Stimulated activated CD8-positive, alpha-beta memory T cell treated with anti-CD3 and anti-CD28 coated beads, Interleukin-7, amount 100 ng/mL, for 4 hours (primary cell): ENCODE results near the gene TPST1.
"Not testable (repeated sequence)": the region's sequence is repeated elsewhere in the genome, so short reads cannot be mapped to it uniquely, and the experiment has no call there.

Experiments used
- DNase-seq, 2 donors: peaks; one replicate each; pipeline ENCODE4 v3.0.0-alpha.2; 2020; ENCODE audit warnings: low read depth in 2 of 2

TPST1 gene

DNA sequence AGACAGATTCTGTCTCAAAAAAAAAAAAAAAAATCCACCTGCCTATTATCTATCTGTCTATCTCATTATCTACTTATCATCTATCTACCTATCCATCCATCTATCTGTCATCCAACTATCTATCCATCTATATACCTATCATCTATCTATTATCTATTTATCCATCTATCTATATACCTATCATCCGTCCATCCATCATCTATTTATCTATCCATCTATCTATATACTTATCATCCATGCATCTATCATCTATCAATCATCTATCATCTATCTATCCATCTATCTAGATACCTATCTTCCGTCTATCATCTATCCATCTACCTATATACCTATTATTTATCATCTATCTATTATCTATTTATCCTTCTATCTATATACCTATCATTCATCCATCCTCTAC is 16.5 kb upstream of the TPST1 start:
- no peak for DNase-seq

DNA sequence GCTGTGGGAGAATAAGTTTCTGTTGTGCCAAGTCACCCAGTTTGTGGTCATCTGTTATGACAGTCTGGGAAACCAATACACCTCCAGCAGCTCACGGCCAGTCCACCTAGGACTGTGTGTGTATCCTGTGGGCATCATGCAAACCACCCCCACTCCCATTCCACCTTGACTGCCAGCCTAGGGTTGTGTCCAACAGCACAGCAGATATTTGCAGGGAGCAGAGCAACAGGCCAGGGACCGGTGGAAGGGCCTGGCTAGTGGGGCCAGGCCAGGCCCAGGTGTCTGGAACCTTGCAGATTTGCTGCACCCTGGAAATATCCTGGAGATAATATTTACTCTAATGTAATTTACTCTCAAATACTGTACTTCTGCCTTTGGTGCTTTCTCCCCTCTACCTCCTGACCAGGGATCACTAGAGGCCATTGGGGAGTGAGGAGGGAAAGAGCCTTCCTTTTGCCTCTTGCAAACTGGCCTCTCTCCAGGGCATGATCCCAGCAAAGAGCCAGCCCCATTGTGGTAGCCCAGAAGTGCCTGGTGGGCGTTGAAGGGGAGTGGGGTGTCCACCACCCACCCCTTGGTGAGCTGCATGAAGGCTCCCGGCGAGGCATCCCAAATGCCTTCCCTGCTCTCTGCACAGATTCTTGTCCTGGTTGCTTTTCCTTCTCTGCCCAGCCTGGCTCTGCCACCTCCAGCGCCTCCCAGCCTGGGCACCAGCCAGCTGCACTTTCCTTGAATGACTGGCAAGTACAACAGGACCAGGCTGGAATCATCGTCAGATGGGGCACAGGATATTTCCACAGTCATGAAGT is 15.2 kb upstream of the TPST1 start:
- DNase-seq, result no peak

DNA sequence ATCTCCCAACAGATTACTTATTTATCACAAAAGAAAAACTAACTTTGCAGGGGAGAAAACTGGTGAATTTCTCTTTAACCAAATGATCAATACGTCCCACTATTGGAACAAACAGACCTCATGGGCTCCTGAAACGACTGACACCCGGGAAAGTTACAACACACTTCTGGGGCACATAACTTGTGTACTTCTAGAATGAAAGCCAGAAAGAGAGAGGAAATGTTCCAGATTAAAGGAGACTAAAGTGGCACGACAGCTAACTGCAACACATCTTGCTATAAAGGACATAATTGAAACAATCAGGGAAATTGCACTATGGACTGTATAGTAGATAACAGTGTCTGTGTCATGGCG is 14.7 kb upstream of the TPST1 start:
- no peak for DNase-seq

DNA sequence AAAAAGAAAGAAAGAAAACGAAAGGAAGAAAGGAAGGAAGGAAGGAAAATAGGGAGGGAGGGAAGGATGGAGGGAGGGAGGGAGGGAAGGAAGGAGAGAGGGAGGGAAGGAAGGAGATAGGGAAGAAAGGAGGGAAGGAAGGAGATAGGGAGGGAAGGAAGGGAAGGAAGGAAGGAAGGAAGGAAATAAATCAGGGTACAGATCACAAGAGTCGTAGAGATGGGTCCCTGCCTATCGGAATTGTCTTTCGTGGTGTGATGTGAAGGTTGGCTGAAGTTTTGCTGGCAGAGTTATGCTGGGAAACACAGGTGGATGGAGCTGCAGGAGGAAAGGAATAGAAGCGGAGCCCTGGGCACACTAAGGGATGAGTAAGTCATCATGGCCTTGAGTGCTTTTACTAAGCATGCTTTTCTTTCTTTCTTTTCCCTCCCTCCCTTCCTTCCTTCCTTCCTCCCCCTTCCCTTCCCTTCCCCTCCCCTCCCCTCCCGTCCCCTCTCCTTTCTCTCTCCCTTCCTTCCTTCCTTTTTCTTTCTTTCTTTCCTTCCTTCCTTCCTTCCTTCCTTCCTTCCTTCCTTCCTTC is 11.9 kb upstream of the TPST1 start:
- DNase-seq, result no peak

DNA sequence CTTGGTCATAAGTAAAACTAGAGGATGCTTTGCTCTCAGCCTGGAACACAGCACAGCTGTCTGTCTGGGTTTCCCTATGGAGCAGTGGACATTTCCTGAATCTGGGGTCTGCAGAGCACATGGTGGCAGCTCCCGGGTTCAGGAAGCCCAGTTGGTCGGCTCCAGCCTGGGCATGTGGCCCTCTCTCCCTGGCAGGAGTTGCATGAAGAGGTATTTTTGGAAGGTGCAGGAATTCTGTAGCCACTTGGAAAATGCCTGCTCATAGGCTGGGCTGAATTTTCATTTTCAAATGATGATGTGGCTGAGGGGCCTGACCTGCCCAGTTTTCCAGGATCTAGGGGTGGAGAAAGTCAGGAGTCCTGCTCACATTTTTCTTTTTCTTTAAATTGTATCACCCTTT is 6.7 kb upstream of the TPST1 start:
- DNase-seq, result no peak

DNA sequence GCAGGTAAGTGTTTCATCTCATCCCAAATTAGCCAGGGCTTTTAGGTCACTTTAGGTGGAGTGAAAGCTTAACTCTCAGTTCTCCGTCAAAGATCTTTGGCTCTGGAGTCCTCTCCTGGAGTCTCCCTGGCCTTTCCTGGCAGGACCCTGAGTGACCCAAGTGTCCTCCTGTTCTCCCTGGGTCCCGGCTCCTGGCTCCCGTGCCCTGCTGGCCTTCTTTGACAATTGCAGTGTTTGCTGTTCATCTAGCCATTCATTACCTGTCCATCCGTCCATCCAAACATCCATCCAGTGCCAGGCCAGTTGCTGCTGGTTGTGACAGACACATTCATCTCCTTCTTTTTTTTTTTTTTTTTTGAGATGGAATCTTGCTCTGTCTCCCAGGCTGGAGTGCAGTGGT is 6.2 kb upstream of the TPST1 start:
- DNase-seq, result no peak

DNA sequence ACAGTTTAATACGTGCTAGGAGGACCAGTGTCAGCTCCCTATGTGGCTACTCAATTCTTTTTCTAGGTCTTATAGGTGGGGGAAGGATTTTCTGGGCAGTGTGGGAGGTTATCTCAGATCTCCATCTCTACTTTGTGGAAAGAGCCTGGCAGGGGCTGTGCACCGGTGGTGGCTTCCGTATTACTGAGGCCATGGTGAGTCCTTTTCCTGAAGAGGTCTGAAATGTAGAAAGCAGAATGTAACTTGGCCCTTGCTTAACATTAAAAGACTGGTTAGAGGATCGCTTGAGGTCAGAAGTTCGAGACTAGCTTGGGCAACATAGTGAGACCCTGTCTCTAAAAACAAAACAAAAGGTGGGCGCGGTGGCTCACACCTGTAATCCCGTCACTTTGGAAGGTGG is 2.7 kb upstream of the TPST1 start:
- DNase-seq, result no peak

DNA sequence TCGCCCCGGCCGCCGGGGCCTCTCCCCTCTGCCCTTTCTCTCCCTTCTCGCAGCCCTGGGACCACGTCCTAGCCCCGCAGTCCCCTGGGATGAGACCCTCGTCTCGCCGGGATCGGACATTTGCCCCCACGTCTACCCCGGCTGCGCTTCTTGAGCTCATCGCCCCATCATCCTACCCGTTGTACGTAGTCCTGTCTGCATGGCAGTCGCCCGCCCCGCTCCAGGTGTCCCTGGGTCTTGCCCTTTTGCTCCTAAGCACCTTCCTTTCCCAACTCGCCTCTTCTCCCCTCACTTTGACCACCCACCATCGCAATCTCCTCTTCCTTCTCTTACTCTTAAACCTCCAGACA is 582 bp downstream of the TPST1 start:
- no peak for DNase-seq

DNA sequence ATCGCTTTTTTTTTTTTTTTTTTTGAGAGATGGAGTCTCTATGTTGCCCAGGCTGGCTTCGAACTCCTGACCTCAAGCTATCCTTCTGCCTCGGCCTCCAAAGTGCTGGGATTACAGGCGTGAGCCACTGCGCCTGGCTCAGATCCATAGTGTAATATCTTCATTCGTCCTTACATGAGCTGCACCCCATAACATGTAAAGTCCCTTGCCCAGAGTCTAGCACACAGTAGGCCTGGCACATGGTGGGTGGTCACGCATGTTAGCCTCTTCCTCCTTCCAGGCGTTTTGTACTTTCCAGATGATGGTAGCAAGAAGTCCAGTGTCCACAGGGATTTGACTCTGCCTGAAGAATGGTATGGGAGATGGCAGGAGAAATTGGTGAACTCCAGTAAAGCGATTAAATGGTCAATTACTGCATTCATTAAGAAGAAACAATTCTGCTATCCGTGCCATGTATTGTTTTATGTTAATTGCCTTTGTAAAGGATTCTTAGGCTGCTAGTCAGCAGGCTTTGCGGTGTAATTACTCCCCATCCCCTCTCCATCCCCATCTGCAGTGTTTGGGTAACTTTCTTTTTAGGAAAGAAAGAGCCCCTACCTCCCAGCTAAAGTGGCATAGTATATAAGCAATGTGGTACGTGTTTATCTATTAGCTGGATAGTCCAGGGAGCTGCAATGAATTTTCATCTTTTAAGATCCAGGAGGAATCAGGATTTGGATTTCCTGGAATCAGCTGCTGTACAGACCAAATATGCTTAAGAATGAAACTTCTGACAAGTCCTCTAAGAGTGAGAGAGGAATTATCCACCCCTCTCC is 1.2 kb downstream of the TPST1 start:
- no peak for DNase-seq

DNA sequence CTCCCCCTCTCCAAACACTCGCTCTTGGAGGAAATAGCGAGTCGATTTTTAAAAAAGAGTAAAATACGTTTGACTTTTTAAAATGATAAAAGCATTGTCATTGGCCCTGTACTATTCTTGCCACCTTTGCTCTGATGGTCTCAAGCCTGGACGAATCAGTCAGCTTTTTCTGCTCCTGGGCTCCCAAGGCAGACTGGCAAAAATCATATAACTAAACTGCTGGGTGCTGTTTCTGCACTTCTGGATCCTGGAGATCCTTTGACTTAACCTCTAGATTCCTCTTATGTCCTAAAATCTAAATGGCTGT is 1.8 kb downstream of the TPST1 start:
- no peak for DNase-seq

DNA sequence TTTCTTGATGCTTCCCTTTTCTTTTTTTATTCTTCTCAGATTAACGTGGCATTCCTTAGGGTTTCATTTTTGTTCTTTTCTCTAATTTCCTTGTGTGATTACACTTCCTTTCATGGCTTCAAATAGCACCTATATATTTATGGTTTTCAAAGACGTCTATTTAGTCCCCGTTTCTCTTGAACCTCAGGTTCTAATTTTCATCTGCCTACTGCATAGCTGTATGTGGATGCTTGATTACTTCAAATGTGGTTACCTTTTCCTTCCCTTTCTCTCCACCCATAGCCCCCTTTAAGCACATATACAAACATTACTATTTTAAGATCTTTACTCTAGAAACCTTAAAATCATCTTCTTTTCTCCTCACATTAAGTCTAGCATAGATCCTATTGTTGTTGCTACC is 2.4 kb downstream of the TPST1 start:
- DNase-seq, result no peak

DNA sequence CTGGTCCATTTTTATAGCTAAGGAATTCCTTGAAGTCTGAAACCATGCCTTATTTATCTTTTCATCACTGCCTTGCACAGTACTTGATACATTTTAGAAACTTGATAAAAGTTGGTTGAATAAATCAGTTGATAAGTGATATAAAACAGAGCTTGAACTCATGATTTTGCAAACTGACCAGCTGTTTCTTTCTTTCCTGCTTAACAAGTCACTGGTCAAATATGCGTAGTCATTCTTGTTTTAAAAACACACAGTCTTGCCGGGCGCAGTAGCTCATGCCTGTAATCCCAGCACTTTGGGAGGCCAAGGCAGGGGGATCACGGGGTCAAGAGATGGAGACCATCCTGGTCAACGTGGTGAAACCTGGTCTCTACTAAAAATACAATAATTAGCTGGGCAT is 6.3 kb downstream of the TPST1 start:
- no peak for DNase-seq

DNA sequence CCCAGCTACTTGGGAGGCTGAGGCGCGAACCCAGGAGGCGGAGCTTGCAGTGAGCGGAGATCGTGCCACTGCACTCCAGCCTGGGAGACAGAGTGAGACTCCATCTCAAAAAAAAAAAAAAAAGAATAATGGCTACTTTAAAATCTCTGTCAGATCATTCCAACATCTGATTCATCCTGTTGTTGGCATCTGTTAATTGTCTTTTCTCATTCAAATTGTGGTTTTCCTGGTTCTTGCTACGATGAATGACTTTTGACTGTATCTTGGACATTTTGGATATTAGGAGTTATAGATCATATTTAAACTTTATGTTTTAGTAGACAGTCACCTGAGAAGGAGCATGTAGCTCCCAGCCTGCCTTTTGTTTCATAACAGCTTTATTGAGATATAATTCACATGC is 8.5 kb downstream of the TPST1 start:
- no peak for DNase-seq

DNA sequence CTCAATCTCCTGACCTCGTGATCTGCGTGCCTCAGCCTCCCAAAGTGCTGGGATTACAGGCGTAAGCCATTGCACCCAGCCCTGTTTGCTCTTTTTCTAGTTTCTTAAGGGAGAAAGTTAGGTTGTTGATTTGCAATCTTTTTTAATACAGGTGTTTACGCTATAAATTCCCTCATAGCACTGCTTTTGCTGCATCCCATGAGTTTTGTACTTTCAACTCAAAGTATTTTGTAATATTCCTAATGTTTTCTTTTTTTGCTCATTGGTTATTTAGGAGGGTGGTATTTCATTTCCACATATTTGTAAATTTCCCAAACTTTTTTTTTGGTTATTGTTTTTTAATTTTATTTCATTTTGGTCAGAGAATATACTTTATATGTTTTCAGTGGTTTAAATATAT is 11.6 kb downstream of the TPST1 start:
- no peak for DNase-seq

DNA sequence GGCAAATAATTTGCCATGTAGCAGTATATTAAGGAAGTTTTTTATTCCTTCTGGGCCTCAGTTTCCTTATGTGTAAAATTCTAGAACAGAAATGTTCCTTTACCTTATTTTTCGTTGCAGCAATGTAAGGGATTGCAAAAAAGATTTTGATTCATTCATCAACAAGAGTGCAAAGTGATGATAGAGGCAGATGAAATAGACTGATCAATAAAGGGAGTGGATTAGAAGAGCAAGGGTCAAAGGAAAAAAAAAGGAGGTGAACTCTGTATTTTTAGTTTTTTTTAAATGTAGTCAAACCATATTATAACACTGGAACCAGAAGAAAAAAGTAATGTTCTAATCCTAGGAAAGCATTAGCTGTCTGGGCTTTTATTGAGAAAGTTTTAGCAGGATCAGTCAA is 14.7 kb downstream of the TPST1 start:
- DNase-seq, result no peak

DNA sequence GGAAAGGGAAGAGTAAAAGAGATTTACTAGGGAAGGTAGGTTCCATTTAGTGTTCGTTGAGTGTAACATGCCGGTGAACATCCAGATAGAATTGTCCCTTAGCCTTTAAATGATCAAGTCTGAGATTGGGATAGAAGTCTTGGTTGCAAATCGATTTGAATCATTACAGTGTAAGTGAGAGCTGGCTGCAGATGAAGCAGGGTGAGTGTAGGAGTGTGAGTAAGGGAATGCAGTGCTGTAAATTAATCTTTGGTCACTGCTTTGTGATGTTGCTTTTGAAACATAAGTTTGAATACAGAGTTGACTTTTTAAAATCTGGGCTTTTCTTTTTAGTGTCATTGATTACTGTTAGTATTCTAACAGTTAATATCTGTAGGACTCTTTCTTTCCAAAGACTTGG is 16.3 kb downstream of the TPST1 start:
- DNase-seq, result no peak

DNA sequence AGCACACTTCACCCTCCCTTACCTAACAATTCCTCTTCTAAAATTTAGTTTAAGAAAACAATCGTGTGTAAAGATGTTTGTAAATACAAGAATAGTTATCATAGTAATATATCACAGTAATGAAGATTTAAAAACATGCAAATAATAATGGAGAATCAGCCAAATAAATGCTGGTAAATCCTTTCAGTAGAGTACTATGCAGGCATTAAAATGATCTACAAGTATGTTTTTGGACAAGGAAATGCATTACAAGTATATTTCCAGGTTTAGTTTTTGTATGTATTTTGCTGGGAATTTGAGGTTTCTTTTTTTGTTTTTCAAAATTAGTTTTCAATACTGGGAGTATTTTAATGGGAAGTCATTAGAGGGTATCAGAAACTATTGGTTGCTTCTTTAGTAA is 22.7 kb downstream of the TPST1 start:
- no peak for DNase-seq

DNA sequence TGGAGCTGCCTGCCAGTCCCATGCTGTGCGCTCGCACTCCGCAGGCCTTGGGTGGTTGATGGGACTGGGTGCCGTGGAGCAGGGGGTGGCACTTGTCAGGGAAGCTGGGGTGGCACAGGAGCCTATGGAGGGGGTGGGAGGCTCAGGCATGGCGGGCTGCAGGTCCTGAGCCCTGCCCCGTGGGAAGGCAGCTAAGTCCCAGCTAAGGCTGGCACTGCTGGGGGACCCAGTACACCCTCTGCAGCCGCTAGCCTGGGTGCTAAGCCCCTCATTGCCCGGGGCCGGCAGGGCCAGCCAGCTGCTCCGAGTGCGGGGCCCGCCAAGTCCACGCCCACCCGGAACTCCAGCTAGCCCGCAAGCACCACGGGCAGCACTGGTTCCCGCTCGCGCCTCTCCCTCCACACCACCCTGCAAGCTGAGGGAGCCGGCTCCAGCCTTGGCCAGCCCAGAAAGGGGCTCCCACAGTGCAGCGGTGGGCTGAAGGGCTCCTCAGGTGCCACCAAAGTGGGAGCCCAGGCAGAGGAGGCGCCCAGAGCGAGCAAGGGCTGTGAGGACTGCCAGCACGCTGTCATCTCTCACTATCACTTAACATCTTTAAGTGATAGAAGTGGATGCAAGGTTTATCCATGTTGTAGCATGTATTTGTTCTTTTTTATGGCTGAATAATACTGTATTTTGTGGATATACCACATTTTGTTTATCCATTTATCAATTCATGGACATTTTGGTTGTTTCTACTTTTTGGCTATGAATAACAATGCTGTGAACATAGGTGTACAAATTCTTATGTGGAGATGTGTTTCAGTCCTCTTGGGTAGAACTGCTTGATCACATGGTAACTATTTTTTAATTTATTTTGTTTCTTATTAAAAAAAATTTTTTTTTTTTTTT is 26.4 kb downstream of the TPST1 start:
- DNase-seq, result not testable (repeated sequence)

DNA sequence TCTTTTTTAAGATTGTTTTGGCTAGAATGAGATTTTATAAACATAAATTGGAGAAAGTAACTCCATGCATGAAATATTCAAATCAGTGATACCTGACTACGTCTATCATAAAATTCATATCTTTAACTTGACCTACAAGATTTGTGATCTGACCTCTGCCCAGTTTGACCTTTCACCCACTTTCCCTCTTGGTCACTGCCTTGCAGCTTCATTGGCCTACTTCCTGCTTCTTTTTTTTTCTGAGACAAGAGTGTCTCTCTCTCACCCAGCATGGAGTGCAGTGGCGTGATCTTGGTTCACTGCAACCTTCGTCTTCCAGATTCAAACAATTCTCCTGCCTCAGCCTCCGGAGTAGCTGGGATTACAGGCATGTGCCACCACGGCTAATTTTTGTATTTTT is 28.5 kb downstream of the TPST1 start:
- no peak for DNase-seq

DNA sequence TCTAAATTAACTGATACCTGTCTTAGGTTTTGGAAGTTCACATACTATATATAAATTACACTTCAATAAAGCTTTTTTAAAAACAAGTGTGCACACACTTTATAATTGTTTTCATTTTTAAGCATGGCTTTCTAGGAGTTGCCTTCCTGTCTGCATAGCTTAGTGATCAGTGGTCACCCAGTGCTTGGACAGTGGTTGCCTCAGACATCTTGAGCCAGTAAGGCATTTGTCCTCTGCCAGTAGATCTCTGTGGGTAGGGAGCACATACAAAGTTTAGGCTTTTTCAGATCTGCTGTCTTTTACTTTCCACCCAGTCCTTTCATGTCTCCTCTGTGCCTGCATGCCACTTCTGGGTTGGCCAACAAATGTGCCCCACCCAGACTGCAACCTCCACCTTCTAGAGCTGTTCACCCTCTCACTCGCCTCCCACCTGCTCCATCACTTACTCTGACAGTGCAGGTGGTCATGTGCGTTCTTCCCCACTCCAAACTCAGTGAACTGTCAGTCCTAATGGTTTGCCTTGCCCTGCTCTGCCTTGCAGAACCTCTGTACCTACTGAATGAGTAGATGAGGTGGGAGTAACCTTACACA is 31.7 kb downstream of the TPST1 start:
- DNase-seq, result no peak

DNA sequence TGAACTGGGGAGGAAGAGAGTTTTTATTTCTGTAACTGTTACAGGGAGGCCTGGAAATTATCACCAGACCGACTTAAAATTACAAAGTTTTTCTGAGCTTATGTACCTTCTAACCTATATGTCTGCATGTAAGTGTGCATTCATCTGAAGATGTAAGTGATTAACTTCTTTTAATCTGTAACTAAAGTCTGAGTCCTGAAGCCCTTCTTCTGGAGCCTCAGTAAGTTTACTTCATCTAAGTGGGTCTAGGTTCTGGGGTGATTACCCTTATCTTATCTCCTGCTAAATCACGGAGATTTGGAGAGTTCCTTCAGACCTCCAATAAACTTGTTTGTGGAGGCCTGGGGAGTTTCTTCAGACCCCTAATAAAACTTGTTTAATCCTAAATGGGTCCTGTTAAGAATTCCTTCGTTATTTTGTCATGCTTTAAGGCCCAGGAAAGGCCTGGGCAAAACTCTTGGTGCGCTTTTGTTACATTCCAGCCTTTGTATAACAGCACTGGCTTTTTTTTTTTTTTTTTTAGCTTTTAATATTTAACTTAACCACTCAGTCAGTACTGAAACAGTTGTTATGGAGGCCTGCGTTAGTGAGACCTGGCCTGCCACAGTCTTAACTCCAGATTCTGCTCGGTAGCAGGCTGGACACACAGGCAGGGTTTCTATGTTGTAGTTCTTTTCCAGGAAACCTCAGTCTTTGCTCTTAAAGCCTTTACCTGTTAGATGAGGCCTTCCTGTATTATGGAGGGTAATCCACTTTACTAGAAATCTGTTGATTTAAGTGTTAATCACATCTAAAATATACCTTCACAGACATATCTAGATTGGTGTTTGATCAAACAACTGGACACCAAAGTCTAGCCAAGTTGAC is 33.0 kb downstream of the TPST1 start:
- DNase-seq, result no peak
